ENCODE measurements around the gene IQSEC3.

IQSEC3 gene

DNA sequence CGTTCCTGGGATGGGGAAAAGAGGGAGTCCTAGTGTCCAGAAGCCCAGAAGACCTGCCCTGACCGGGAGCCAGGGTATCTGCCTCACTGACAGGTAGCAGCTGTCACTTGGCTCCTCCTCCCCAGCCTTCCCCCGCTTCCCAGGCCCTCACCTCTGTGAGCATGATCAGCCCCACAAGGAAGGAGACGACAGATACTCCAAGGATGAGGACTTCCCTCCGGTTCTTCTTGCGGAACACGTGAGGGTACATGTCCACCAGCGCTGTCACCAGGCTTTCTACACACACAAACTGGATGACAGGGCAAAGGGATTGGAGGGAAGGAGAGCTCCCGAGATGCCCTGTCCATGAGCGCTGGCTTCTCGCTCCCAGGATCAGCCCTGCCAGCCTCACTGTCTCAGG is 157.3 kb downstream of the IQSEC3 start:
- no peak for DNase-seq

DNA sequence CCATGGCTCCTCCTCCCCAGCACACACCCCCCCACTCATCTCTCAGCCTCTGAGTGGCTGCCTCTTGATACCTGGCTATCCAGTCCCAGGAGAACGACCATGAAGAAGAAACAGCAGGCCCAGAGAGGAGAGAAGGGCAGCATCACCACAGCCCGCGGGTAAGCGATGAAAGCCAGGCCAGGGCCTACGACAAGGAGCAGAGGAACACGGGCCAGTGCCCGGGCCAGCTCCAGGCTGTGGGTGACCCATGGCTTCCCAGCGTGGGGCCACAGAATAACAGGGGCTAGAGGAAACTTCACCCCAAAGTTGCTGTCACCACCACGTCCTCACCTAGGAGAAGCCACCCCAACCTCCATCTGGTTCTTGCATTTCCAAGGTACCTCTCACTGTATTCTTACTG is 157.8 kb downstream of the IQSEC3 start:
- DNase-seq: no peak

DNA sequence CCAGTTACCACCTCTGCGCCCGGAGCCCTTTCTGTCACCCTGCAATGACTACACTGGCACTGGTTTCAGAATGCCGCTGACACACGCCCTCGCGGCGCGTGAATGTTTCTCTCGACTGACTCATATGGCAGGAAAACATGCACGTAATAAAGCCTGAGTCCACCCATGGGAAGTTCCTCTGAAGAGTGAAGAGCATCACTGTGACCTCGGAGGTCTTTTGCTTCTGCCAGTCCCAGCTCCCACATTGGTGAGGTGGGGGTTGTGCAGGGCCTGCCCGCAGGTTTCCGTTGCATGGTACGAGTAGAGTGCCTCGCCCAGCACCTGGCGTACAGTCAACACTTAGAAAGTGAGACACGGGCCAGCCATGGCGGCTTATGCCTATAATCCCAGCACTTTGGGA is 158.4 kb downstream of the IQSEC3 start:
- DNase-seq: no peak

DNA sequence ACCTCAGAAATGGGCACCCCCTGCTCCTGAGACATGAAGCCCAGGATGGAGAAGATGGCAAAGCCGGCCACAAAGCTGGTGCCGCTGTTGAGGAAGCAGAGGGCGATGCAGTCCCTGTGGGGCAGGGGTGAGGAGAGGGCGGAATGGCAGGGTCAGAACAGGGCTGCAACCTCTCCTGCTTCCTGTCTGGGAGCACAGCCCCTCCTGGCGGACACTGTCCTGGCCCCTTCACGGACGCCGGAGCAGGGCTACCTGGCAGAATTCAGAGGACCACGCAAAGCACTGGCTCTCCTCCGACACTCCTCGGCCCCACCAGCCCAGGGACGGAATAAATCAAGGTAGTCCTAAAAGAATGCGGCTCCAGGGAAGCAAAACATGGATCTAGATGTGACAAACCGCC is 159.8 kb downstream of the IQSEC3 start:
- DNase-seq: no peak

DNA sequence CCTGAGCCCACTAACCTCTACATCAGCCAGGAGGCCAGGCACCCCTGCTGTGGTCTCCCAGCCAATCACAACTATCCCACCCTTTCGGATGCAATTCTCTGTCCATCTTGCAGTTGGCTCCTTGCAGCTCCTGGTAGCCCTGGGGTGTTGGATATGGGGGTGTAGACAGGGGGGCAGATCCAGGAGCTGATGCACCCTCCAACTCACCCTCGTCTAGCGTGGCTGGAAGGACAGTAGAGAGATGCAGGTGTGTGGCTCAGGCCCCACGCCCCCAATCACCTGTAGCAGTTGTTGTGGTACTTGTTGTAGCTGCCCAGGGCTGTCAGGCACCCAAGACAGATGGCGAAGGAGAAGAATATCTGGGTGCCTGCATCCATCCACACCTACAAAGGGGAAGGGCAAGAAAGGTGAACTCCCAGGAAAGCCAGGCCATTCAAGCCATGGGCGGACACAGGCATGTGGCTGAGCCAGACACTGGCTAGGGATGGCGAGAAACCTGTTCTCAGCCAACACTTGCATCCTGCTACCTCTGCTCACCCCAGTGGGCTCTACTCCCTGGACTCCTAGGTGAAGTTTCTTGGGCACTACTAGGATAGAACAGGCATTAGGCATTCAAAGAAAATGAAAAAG is 160.8 kb downstream of the IQSEC3 start:
- DNase-seq: no peak

Data from NCI-H510A (cell line).